Stimulated activated effector memory CD8-positive, alpha-beta T cell treated with anti-CD3 and anti-CD28 coated beads, Interleukin-12 subunit alpha, Interleukin-12 subunit beta, amount 100 ng/mL, for 72 hours (primary cell): Measurements from ENCODE around the gene IFT88.

Experiments
- ATAC-seq: fragments of 150-1000 bp; cut with Tn5 transposase; 2 replicates; pipeline ENCODE4 v1.10.0; 2021
- DNase-seq, 2 donors: peaks; one replicate each; pipeline ENCODE4 v3.0.0; 2021 to 2022; ENCODE audit warnings: low spot score in 2 of 2
- H3K27ac Mint-ChIP-seq: one replicate; pipeline ENCODE4 v1.8.0; 2022; ENCODE audit warnings: mild to moderate bottlenecking, mixed read lengths
- H3K36me3 Mint-ChIP-seq: one replicate; pipeline ENCODE4 v1.8.0; 2022; ENCODE audit warnings: mild to moderate bottlenecking, mixed read lengths
- H3K4me1 Mint-ChIP-seq: one replicate; pipeline ENCODE4 v1.8.0; 2022; ENCODE audit warnings: mixed read lengths
- H3K4me3 Mint-ChIP-seq: one replicate; pipeline ENCODE4 v1.8.0; 2022; ENCODE audit warnings: mild to moderate bottlenecking, mixed read lengths
- H3K9me3 Mint-ChIP-seq: one replicate; pipeline ENCODE4 v1.8.0; 2022; ENCODE audit warnings: mixed read lengths

IFT88 gene

DNA sequence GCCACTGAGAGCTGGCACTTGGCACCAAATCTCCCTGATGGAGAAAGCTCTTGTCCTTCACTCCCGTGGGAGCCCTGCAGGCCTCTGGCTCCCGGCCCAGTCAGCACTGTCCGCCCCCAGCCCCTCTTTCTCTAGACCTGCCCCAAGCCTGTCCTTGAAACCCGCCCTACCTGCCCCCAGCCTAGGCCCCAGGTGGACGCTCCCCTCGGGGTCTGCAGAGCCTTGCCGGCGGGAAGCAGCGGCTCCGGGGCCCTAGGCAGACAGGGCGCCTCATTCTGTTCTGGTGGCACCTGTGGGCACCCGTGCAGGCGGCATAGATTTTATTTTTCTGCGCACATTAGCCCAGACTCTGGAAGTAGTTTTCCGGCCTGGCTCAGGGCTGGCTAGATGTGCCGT is 154.1 kb downstream of the IFT88 start:
- no peaks in the 10 kb centered on the region for H3K4me1 Mint-ChIP-seq
- ATAC-seq (no peak), DNase-seq (no peak)
- H3K36me3 Mint-ChIP-seq = no peaks in the 10 kb centered on the region
- no peak overlapping the region for H3K27ac Mint-ChIP-seq
- H3K4me3 Mint-ChIP-seq = no peak overlapping the region
- no peaks in the 10 kb centered on the region for H3K9me3 Mint-ChIP-seq

- H3K4me3 Mint-ChIP-seq = peak overlapping the region; percentile 40
- no peaks in the 10 kb centered on the region for H3K36me3 Mint-ChIP-seq
- no peaks in the 10 kb centered on the region for H3K4me1 Mint-ChIP-seq
- DNase-seq = no peak
- H3K9me3 Mint-ChIP-seq = no peaks in the 10 kb centered on the region
- H3K27ac Mint-ChIP-seq = no peak overlapping the region
- ATAC-seq = peak; percentile 47
Measured at GRCh38 chr13:20721454-20722357, 154.7 kb downstream of the IFT88 start.

DNA sequence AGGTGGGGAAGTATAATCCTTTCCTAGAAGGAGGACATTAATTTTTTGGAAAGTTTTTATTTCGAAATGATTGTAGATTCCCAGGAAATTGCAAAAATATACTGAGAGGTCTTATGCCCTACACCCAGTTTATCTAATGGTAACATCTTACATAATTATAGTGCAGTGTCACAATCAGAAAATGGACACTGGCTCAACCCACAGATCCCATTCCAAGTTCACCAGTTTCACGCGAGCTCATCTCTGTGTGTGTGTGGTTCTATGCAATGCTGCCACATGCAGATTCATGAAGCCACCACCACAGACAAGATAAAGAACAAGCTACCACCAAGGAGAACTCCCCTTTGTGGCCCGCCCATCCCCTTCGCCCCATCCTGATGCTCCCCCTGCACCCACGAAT is 160.9 kb downstream of the IFT88 start:
- Mint-ChIP-seq H3K27ac (no peak overlapping the region), H3K9me3 (no peaks in the 10 kb centered on the region), H3K4me1 (no peaks in the 10 kb centered on the region), H3K4me3 (no peak overlapping the region), H3K36me3 (no peaks in the 10 kb centered on the region)
- DNase-seq (no peak), ATAC-seq (no peak)

GRCh38 chr13:20728579-20729311 is 161.8 kb downstream of the IFT88 start:
- Mint-ChIP-seq H3K27ac (no peak overlapping the region), H3K4me1 (no peaks in the 10 kb centered on the region), H3K36me3 (peaks cover 5% of the 10 kb centered on the region), H3K9me3 (no peaks in the 10 kb centered on the region), H3K4me3 (no peak overlapping the region)
- DNase-seq = no peak
- ATAC-seq = no peak

DNA sequence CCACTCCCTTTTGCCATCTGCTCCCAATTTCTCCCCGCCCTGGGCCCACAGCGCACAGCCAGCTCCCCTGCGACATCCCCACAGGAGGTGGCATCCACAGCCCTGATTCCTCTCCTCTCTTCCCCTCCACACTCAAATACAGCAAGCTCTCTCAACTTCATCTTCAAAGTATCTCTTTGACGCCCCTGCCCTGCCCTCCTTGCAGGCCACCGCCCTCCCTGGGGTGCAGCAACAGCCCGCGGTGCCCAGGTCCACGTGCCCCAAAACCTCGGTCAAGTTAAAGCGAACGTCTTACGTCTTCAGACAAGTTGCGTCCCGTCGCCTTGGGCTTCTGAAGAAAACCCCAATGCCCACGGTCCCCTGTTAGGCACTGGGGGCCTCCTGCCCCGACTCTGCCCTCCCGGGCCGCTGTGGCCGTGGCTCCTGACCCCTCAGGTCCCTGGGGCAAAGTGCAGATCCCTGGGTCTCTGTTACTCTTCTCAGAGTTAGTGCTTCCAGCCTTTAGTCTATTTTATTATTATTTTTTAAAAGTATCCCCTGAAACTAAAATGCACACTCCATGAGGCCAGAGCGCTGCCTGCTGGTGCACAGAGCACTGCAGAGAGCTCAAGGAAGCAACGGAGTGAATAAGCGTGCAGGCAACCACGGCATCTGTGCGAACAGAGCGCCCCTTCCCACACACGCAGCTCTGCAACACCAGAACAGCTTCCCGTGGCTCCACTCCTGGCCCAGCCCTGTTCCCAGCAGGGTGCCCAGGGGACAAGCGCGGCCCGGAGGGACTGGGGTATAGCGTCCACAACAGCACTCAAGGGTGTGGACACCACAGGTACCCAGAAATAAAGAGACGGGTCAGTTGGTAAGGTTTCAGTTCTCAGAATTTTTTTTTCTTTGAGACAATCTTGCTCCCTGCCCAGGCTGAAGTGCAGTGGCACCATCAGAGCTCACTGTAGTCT is 163.0 kb downstream of the IFT88 start:
- Mint-ChIP-seq H3K36me3 (peaks cover 5% of the 10 kb centered on the region), H3K4me3 (no peak overlapping the region), H3K9me3 (no peaks in the 10 kb centered on the region), H3K4me1 (no peaks in the 10 kb centered on the region), H3K27ac (no peak overlapping the region)
- DNase-seq (no peak), ATAC-seq (no peak)

DNA sequence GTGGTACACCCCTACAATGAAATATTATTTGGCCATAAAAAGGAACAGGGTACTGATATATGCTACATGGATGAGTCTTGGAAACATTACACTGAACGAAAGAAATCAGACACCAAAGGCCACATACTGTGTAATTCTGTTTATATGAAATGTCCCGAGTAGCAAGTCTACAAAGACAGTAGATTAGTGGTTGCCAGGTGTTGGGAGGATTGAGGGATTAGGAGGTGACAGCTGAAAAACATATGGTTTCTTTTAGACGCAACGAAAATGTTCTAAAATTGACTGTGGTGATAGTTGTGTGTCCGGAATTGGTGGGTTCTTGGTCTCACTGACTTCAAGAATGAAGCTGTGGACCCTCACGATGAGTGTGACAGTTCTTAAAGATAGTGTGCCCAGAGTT is 171.7 kb downstream of the IFT88 start:
- DNase-seq = no peak
- no peak for ATAC-seq
- Mint-ChIP-seq H3K9me3 (no peaks in the 10 kb centered on the region), H3K4me3 (no peak overlapping the region), H3K4me1 (no peaks in the 10 kb centered on the region), H3K36me3 (no peaks in the 10 kb centered on the region), H3K27ac (no peak overlapping the region)

GRCh38 chr13:20740021-20740420 is 173.1 kb downstream of the IFT88 start:
- Mint-ChIP-seq H3K9me3 (no peaks in the 10 kb centered on the region), H3K4me3 (no peak overlapping the region), H3K4me1 (no peaks in the 10 kb centered on the region), H3K27ac (no peak overlapping the region), H3K36me3 (no peaks in the 10 kb centered on the region)
- no peak for DNase-seq
- no peak for ATAC-seq
